B cell (primary cell): ENCODE results near the gene SLC6A7.

ENCODE experiments used
- EZH2 ChIP-seq: IDR thresholded peaks from 2 replicates; pipeline ENCODE4 v1.6.1; 2012; ENCODE audit warnings: borderline replicate concordance, low read depth, mild to moderate bottlenecking, moderate library complexity, low read length; ENCODE audit not compliant: insufficient read depth, poor library complexity, severe bottlenecking
- TF ChIP-seq, protein P1 (sequence below): fragments of 200-600 bp; IDR thresholded peaks from one replicate; pipeline ENCODE4 v1.8.0; 2022; ENCODE audit warnings: antibody characterized with exemption, mild to moderate bottlenecking

DNA sequence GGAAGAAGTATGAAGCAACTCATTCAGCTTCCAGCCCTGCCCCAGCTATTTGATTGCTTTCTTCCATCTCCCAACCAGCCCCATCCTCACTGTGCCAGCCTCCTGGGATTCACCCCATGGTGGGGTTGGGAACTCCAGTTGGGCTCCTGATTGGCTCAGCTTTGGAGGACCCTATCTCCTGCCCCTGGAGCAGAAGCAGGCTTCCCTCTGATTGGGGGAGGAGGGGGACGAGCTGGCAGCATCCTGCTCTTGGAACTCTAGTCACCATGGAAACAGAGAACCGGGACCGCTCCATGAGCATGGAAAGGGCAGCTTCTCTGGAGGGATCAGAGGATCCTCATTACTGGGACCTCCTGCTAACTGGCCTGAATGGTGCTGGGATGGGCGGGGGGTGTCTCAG, 2.6 kb downstream of the SLC6A7 start:
- TF ChIP-seq, protein P1, sequence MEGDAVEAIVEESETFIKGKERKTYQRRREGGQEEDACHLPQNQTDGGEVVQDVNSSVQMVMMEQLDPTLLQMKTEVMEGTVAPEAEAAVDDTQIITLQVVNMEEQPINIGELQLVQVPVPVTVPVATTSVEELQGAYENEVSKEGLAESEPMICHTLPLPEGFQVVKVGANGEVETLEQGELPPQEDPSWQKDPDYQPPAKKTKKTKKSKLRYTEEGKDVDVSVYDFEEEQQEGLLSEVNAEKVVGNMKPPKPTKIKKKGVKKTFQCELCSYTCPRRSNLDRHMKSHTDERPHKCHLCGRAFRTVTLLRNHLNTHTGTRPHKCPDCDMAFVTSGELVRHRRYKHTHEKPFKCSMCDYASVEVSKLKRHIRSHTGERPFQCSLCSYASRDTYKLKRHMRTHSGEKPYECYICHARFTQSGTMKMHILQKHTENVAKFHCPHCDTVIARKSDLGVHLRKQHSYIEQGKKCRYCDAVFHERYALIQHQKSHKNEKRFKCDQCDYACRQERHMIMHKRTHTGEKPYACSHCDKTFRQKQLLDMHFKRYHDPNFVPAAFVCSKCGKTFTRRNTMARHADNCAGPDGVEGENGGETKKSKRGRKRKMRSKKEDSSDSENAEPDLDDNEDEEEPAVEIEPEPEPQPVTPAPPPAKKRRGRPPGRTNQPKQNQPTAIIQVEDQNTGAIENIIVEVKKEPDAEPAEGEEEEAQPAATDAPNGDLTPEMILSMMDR, result no peak
- TF ChIP-seq EZH2, result no peak
